Measurements from ENCODE around the gene ACTL8. TPM values are rescaled to one million over a fixed set of nuclear protein-coding genes. Genes with fewer than 3 reads are reported as not detected.

Gene ACTL8, protein sequence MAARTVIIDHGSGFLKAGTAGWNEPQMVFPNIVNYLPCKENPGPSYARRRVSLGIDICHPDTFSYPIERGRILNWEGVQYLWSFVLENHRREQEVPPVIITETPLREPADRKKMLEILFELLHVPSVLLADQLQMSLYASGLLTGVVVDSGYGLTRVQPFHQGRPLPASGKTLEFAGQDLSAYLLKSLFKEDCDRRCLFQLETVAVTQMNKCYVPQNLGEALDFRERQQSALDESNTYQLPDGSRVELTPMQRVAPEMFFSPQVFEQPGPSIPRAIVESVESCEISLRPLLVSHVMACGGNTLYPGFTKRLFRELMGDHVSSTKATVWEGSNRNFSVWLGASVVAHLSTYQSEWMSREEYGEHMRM
- not detected for total RNA-seq
- polyA plus RNA-seq = not detected
- long read RNA-seq, donor 1 = 0 reads
- long read RNA-seq, donor 2 = 0 reads
- long read RNA-seq, donor 3 = 0 reads

DNA sequence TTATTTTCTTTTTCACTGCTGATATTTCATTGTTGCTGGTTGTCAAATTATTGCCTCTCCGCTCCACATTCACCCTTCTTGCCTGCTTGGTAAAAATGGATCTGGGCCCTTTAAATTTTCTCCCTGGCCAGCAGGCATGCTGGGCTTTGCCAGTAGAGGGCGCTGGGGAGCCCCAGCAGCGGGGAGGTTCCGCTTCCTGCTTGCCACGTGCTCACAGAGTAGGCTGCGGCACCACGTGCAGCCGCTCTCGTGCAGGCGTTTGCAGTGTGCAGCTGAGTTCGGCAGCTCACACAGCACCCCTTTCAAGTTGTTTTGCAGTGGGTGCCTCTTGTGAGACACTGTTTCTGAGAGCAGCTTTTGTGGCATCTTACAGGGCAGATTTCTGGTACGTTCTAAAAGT, at the start of gene ACTL8:
Gene ACTL8, plus strand, starts transcription at position 214 of the 400 bp plus-strand sequence. CDS start 67,676 bp downstream, outside the sequence.
- H3K4me3 ChIP-seq = no peak within 1 kb of the TSS
- intact Hi-C loops (cut with DNase I) = no loop called here
- H3K36me3 ChIP-seq = no peaks in the 10 kb centered on the region
- no peaks in the 10 kb centered on the region for H3K4me1 ChIP-seq
- 60 to 62% methylated on average over 12 of the region's 12 CpGs for WGBS, 2 donors
- peaks cover 0 to 5% (median 0%) of the 10 kb centered on the region in 7 donors for H3K27me3 ChIP-seq
- TF ChIP-seq, protein P1, sequence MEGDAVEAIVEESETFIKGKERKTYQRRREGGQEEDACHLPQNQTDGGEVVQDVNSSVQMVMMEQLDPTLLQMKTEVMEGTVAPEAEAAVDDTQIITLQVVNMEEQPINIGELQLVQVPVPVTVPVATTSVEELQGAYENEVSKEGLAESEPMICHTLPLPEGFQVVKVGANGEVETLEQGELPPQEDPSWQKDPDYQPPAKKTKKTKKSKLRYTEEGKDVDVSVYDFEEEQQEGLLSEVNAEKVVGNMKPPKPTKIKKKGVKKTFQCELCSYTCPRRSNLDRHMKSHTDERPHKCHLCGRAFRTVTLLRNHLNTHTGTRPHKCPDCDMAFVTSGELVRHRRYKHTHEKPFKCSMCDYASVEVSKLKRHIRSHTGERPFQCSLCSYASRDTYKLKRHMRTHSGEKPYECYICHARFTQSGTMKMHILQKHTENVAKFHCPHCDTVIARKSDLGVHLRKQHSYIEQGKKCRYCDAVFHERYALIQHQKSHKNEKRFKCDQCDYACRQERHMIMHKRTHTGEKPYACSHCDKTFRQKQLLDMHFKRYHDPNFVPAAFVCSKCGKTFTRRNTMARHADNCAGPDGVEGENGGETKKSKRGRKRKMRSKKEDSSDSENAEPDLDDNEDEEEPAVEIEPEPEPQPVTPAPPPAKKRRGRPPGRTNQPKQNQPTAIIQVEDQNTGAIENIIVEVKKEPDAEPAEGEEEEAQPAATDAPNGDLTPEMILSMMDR (IDR thresholded peaks at IDR 0.05) = no peak
- ATAC-seq (no peak), DNase-seq (no peak)
- peaks cover 0 to 60% (median 40%) of the 10 kb centered on the region in 11 donors for H3K9me3 ChIP-seq
- H3K27ac ChIP-seq = no peak within 1 kb of the TSS

DNA sequence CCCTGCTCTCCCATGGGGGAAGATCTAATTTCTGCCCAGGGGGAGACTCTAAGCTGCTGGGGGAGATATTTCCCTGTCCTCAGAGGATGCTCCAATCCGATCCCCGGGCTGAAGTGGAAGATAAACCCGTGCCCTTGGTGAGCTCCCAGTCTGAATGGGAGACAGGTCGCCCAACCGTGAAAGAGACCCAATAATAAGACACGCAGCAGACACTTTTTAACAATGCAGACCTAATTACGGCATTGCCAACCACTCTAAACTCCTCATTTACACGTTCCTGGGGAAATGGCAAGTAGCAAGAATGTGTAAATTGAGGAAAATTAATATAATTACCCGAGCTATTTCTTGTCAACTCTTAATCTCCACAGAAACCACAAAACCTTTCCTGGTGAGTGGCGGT, 48.7 kb upstream of the ACTL8 start:
- no peaks in the 10 kb centered on the region for H3K4me1 ChIP-seq
- WGBS, 2 donors = 67 to 68% methylated on average over 10 of the region's 10 CpGs

DNA sequence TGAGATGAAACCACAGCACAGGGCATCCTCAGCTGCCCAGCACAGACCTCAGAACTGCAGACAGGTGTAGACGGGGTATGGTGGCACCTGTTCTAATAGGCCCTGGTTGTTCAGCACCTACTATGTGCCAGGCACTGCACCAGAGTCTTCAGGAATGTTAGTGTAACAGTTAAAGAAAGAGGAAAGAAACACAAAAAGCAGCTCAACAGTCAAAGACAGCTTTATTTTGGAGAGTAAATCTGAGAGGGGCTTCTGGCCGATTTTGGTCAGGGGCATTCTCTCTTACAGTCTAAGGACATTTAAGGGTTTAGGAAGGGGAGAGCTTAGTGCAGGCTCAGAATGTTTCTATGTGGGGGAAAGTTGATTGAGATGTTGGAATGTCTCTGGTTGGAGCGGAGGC, 45.2 kb upstream of the ACTL8 start:
- Histone ChIP-seq H3K36me3 (no peaks in the 10 kb centered on the region), H3K9me3 (peaks cover 0 to 21% (median 0%) of the 10 kb centered on the region in 11 donors), H3K4me1 (no peaks in the 10 kb centered on the region), H3K27me3 (peaks cover 0 to 5% (median 0%) of the 10 kb centered on the region in 7 donors), H3K27ac (no peak overlapping the region), H3K4me3 (no peak overlapping the region)
- WGBS, 2 donors = 85 to 86% methylated on average over 3 of the region's 3 CpGs
- ATAC-seq (no peak), DNase-seq (no peak)
- TF ChIP-seq, protein P1 (IDR thresholded peaks at IDR 0.05) = no peak
- intact Hi-C loops (cut with DNase I) = no loop called here

More for the DNA sequence above, 48.7 kb upstream of the ACTL8 start:
- Histone ChIP-seq H3K27ac (no peak overlapping the region), H3K4me3 (no peak overlapping the region), H3K36me3 (no peaks in the 10 kb centered on the region), H3K27me3 (peaks cover 0 to 5% (median 0%) of the 10 kb centered on the region in 7 donors), H3K9me3 (peaks cover 0 to 19% (median 0%) of the 10 kb centered on the region in 11 donors)
- no peak for ATAC-seq
- TF ChIP-seq, protein P1 (IDR thresholded peaks at IDR 0.05) = no peak
- intact Hi-C loops (cut with DNase I) = no loop called here
- no peak for DNase-seq

DNA sequence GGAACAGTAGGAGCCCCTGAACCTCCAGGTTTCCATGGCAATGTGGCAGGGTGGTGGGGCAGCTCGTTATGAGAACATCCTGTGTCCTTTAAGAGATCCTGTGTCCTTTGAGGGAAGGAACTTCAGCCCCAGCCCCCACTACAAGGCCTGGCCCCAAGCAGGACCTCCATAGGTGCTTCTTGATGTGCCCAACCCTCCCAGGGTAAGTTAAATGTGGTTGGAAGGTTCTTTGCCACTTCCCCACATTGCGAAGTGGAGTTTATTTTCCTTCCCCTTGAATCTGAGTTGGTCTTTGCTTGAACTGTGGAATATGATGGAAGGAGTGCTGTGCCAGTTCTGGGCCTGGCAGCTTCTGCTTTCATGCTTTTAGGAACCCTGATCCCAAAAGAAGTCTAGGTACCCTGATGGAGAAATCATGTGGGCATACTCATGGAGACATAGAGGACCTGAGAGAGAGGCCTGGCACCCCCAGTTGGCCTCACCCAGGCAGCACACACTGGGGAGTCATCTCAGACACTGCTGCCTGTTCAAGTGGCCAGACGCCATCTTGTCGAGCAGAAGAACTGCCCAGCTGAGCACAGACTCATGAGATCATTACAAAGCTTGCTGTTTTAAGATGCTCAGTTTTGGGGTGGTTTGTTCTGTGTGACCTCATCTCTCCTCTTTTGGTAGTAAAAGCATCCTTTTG, 44.1 kb upstream of the ACTL8 start:
- Histone ChIP-seq H3K36me3 (no peaks in the 10 kb centered on the region), H3K4me3 (no peak overlapping the region), H3K9me3 (peaks cover 0 to 21% (median 0%) of the 10 kb centered on the region in 11 donors), H3K4me1 (no peaks in the 10 kb centered on the region), H3K27me3 (peaks cover 0 to 5% (median 0%) of the 10 kb centered on the region in 7 donors), H3K27ac (no peak overlapping the region)
- 68 to 71% methylated on average over 4 of the region's 4 CpGs for WGBS, 2 donors
- TF ChIP-seq, protein P1 (IDR thresholded peaks at IDR 0.05) = no peak
- intact Hi-C loops (cut with DNase I) = no loop called here
- DNase-seq (no peak), ATAC-seq (no peak)

Data from heart right ventricle (tissue), 16 donors.